Measurements from ENCODE around the gene SLC5A11.
"Not testable (repeated sequence)": the region's sequence is repeated elsewhere in the genome, so short reads cannot be mapped to it uniquely, and the experiment has no call there.

The SLC5A11 gene

GRCh38 chr16:24836836-24837235 is 8.9 kb upstream of the SLC5A11 start:
- no peak for DNase-seq

- DNase-seq: no peak
Observed at GRCh38 chr16:24837969-24838368, 7.8 kb upstream of the SLC5A11 start.

- no peak for DNase-seq
Observed at GRCh38 chr16:24838554-24839266, 7.1 kb upstream of the SLC5A11 start.

- DNase-seq: no peak
Observed at GRCh38 chr16:24839347-24839972, 6.3 kb upstream of the SLC5A11 start.

- DNase-seq: no peak
Observed at GRCh38 chr16:24841291-24841690, 4.5 kb upstream of the SLC5A11 start.

- DNase-seq: no peak
Observed at GRCh38 chr16:24844101-24845030, 1.4 kb upstream of the SLC5A11 start.

- not testable (repeated sequence) for DNase-seq
Observed at GRCh38 chr16:24845031-24845365, 765 bp upstream of the SLC5A11 start.

- DNase-seq: no peak
Observed at GRCh38 chr16:24846548-24847357, 990 bp downstream of the SLC5A11 start.

GRCh38 chr16:24847358-24847664 is 1.5 kb downstream of the SLC5A11 start:
- no peak for DNase-seq

- no peak for DNase-seq
Observed at GRCh38 chr16:24848065-24848464, 2.3 kb downstream of the SLC5A11 start.

GRCh38 chr16:24849641-24850040 is 3.9 kb downstream of the SLC5A11 start:
- no peak for DNase-seq

GRCh38 chr16:24850289-24850938 is 4.7 kb downstream of the SLC5A11 start:
- no peak for DNase-seq

GRCh38 chr16:24851700-24852099 is 5.9 kb downstream of the SLC5A11 start:
- DNase-seq: no peak

- no peak for DNase-seq
Observed at GRCh38 chr16:24852281-24852721, 6.5 kb downstream of the SLC5A11 start.

- DNase-seq: no peak
Observed at GRCh38 chr16:24853169-24853824, 7.5 kb downstream of the SLC5A11 start.

- DNase-seq: no peak
Observed at GRCh38 chr16:24853830-24854229, 8.1 kb downstream of the SLC5A11 start.

GRCh38 chr16:24854607-24855171 is 8.9 kb downstream of the SLC5A11 start:
- no peak for DNase-seq

- no peak for DNase-seq
Observed at GRCh38 chr16:24855678-24856077, 9.9 kb downstream of the SLC5A11 start.

GRCh38 chr16:24856871-24857270 is 11.1 kb downstream of the SLC5A11 start:
- not testable (repeated sequence) for DNase-seq

- DNase-seq: peak in 1 of 4 experiments; percentile 10
Observed at GRCh38 chr16:24858219-24859041, 12.7 kb downstream of the SLC5A11 start.

GRCh38 chr16:24861461-24861860 is 15.7 kb downstream of the SLC5A11 start:
- no peak for DNase-seq

Data from activated naive CD4-positive, alpha-beta T cell (primary cell).